Measurements from ENCODE around the gene HNRNPA0. TPM values are rescaled to one million over a fixed set of nuclear protein-coding genes. Genes with fewer than 3 reads are reported as not detected.
"Not testable (repeated sequence)": the region's sequence is repeated elsewhere in the genome, so short reads cannot be mapped to it uniquely, and the experiment has no call there.

HNRNPA0 gene
- total RNA-seq = 8.2 and 13.5 TPM in 2 replicates

- DNase-seq (ENCODE audit: low read depth) = peak; percentile 88
Measured at GRCh38 chr5:137754188-137754960, at the start of gene HNRNPA0. HNRNPA0 (minus strand) TSS chr5:137754363; CDS start chr5:137754066, 297 bp downstream.

- DNase-seq (ENCODE audit: low read depth) = peak; percentile 36
Measured at GRCh38 chr5:137802282-137803210, 48.4 kb upstream of the HNRNPA0 start.

GRCh38 chr5:137800700-137801411 lies 46.7 kb upstream of the HNRNPA0 start:
- no peak for DNase-seq (ENCODE audit: low read depth)

GRCh38 chr5:137796279-137796678 lies 42.1 kb upstream of the HNRNPA0 start:
- DNase-seq (ENCODE audit: low read depth) = no peak

- DNase-seq (ENCODE audit: low read depth) = no peak
Measured at GRCh38 chr5:137794863-137795262, 40.7 kb upstream of the HNRNPA0 start.

- DNase-seq (ENCODE audit: low read depth) = peak; percentile 95
Measured at GRCh38 chr5:137792303-137792702, 38.1 kb upstream of the HNRNPA0 start.

- DNase-seq (ENCODE audit: low read depth) = no peak
Measured at GRCh38 chr5:137791799-137792198, 37.6 kb upstream of the HNRNPA0 start.

GRCh38 chr5:137791387-137791786 lies 37.2 kb upstream of the HNRNPA0 start:
- DNase-seq (ENCODE audit: low read depth) = peak; percentile 44

GRCh38 chr5:137788560-137788959 lies 34.4 kb upstream of the HNRNPA0 start:
- DNase-seq (ENCODE audit: low read depth) = not testable (repeated sequence)

- no peak for DNase-seq (ENCODE audit: low read depth)
Measured at GRCh38 chr5:137782984-137783536, 28.9 kb upstream of the HNRNPA0 start.

GRCh38 chr5:137782055-137782454 lies 27.9 kb upstream of the HNRNPA0 start:
- DNase-seq (ENCODE audit: low read depth) = no peak

GRCh38 chr5:137778772-137779564 lies 24.8 kb upstream of the HNRNPA0 start:
- DNase-seq (ENCODE audit: low read depth) = peak; percentile 48

GRCh38 chr5:137767937-137768336 lies 13.8 kb upstream of the HNRNPA0 start:
- not testable (repeated sequence) for DNase-seq (ENCODE audit: low read depth)

GRCh38 chr5:137761566-137761965 lies 7.4 kb upstream of the HNRNPA0 start:
- DNase-seq (ENCODE audit: low read depth) = no peak

GRCh38 chr5:137760719-137761516 lies 6.8 kb upstream of the HNRNPA0 start:
- no peak for DNase-seq (ENCODE audit: low read depth)

GRCh38 chr5:137760294-137760693 lies 6.1 kb upstream of the HNRNPA0 start:
- no peak for DNase-seq (ENCODE audit: low read depth)

GRCh38 chr5:137758715-137759306 lies 4.6 kb upstream of the HNRNPA0 start:
- DNase-seq (ENCODE audit: low read depth) = no peak

- no peak for DNase-seq (ENCODE audit: low read depth)
Measured at GRCh38 chr5:137758121-137758520, 4.0 kb upstream of the HNRNPA0 start.

- no peak for DNase-seq (ENCODE audit: low read depth)
Measured at GRCh38 chr5:137757634-137758033, 3.5 kb upstream of the HNRNPA0 start.
